NCI-H146 treated with DMSO at 0.1 percent for 48 hours (cell line): ENCODE results near the gene LGR6.

Experiments used
- DNase-seq: peaks from one replicate; lab custom pipeline; 2025; ENCODE audit not compliant: unreplicated experiment; lab: John Stamatoyannopoulos, UW

LGR6 gene

DNA sequence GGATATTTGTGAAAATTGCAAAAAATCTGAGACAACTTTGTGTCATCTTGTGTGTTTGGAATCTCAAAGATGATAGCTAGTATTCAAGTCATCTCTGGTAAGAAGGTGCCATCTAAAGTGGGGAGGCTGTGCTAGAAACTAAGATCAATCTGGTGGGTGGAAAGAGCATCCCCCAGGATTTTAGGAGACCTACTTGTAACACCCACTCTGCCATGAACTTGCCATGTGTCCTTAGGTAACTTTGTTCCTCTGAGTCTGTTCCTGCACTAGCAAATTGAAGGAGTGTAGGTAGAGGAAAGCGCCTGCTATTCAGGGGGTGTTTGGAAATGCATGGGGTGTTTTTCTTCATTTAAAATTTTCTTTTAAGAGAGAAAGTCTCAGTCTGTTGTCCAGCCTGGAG, 24.4 kb downstream of the LGR6 start:
- no peak for DNase-seq

DNA sequence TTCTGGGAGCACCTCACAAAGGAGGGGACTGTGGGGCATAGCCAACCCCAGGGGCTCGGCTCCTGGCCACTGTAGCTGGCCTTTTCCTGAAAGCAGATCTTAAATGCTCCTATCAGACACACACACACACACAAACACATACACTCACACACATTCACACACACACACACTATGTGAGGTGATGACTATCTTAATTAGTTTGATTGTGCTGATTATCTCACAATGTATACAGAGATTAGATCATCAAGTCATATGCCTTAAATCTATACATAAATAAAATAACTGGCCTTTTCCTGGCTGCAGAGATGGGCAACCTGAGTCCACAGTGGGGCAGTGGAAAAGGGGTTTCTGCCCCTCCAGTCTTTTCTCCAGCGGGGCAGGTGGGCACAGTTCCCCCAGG, 27.1 kb downstream of the LGR6 start:
- DNase-seq = no peak

DNA sequence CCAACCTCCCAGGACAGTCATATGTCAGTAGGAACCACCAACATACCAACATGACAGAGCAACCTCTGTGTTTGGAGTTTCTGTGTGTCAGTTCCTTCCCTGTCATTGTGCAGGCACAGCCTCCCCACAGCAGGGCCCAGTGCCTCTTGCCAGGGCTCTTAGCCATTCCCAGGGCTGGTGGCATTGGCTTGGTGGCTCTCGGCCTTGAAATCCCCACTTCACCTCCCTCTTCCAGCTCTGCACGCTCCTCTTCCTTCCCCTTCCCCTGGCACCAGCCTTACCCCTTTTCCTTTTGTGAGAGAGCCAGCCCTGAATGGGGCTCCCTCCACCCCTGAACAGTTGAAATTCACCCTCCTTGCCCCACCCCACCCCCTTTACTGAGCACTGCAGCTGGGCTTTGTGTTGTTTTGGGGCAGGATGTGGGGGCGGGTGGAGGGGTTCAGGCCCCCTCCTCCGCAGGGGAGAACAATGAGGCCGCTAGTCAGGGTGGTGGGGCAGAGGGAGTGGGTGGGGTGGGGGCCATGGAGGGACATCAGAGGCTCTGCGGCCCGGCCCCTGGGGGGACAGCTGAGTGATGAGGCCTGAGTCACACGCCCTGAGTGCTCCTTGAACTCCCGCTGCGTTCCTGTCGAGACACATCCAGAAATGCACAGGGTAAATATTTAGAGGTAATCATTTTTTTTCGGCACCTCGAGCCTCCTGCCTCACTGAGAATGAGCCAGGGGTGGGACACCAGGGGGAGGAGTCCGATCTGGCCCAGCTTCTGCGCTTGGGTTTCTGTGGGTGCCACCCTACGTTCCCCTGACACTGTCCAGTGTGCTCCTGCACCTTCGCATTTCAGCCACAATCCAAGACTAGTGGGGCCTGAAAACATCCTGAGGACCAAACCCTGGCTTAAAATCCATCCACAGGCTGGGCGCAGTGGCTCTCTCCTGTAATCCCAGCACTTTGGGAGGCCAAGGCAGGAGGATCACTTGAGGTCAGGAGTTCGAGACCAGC, 28.6 kb downstream of the LGR6 start:
- no peak for DNase-seq

DNA sequence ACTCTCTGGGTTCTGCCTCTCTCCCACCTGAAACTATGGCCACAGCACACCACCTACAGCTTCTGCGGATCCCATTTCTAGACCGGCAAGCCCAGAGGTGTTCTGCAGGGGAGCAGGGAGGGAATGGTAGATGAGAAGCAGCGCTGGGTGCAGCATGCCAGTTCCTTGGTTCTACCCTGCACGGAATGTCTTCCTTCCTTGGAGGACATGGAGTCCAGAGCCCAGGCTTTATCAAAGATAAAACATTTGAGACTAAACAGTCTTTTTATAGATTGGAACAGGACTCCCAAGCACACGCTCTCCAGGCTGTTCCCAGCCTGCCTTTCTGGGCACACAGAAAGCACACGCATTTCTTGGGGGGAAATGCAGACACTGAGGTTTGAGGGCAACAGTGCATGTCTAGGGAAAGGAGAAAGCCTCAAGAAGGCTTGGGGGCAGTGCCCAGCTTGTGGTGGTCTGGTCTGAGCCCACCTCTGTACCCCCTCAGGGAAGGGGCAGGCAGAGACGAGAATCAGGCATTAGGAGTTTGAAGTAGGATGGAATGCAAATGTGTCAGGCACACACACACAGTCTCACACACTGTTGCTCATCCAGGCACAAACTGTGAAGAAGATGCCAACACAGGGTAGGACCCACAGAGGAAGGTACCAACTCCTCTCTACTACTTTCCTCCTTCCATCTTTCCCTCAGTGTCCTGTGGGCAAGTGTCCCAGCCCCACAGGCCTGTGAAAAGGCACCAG, 29.7 kb downstream of the LGR6 start:
- DNase-seq = no peak

DNA sequence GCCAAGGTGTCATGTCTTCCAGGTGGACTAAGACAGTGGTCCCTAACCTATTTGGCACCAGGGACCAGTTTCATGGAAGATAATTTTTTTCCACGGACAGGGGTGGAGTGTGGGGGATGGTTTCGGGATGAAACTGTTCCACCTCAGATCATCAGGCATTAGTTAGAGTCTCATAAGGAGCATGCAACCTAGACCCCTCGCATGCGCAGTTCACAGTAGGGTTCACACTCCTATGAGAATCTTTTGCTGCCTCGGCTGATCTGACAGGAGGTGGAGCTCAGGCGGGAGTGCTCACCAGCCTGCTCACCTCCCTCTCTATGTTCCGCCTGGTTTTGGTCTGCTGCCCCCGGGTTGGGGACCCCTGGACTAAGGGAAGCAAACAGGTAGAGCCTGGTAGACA, 30.9 kb downstream of the LGR6 start:
- no peak for DNase-seq

DNA sequence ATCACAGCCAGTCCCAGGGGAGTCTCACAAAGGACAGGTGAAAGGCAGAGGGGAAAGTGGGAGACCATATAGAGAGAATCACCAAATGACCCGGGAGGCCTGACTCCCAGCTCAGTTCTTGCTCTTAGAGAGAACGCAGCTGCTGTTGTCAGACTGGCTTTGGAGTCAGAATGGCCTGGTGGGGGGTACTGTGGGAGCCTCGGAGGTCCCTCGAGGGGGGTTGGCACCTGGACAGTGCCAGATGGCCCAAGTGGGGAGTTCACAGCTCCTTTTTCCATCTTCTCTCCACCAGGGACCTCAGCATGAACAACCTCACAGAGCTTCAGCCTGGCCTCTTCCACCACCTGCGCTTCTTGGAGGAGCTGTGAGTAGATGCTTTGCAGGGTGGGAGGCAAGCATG, 31.5 kb downstream of the LGR6 start:
- no peak for DNase-seq

DNA sequence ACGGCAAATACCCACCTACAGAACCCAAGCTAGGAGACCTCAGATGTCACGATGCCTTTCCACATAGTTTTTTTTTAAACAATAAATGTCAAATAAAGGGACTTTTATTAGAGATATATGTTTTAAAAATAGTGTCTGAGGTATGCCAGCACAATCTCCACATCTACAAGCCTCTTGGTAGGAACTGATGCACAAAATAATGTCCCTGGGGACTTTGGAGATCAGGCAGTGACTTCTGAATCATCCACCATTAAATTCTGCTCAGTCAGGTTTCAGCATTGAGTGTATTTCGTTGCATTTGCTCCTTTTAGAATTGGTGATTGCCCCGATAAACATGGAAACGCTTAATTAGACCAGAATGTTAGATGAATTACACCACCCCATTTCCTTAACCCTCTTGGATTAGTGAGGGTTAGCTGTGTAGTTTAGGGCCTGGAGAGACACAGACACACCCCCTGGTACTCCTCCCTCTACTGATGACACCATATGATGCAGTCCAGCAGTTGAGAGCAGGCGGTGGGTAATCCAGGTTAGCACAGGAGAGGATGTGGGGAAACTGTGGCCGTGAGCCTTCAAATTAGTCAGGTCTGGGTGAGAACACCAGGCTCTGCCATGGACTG, 33.6 kb downstream of the LGR6 start:
- no peak for DNase-seq

DNA sequence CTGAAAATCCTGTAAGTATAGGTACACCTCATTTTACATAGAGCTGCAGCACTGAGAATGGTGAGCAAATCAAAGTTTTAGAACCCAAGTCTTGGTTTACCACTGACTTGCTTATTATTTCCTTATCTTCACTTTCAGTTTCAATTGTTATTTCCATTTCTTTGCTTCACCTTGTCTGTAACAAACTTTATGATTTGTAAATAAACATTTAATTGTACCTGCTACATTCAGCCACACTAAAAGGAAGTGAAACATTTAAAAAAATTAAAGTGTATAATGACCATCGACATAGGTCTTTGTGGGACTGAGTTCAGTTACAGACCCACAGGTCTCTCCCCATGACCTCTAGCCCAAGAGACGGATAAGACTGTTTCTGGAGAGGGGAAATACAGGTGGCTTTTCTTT, 34.4 kb downstream of the LGR6 start:
- no peak for DNase-seq

DNA sequence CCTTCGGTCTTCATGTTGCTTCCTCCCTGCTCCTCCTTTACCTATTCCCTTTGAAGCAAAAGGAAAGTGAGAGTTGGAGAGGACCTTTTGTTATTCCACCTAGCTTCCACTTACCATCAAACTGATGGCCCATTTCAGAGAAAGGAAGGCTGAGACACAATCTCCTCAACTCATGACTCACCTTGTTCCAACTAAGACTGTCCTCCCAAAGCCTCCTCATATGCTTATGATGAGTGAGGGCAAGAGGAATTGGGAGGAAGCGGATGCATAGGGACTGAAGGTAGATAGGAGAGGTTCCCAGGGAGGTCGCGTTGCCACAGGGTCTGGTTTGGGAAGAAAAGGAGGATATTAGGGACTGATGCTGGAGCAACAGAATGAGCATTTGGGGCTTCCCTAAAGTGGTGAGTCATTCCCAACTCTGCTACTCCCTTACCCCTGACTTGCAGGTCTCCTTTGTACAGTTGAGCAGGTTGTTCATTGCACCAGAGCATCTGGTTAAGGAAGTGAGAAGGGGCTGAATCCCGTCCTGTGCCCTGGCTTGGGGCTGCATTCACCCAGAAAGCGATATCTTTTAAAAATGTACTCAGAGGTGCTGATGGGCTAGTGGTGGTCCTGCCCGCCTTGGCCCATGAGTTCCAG, 35.0 kb downstream of the LGR6 start:
- no peak for DNase-seq

DNA sequence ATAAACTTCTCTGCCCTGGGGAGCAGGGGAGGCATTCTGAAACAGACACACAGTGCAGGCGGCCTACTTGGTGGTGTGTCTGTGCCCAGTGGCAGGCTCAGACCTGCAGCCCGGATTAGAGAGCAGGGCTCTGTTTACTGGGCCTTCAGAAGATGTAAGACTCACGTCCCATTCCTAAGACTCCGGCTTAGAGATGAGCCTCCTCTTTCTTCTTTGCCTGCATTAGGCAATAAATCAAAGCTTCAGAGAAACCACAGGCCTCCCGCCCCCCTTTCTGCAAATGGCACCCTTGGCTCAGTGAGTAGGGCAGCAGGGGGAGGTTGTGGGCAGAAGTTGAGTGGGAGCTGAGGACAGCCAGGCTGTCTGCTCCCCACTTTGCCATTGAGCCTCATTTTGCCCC, 35.8 kb downstream of the LGR6 start:
- DNase-seq = no peak

DNA sequence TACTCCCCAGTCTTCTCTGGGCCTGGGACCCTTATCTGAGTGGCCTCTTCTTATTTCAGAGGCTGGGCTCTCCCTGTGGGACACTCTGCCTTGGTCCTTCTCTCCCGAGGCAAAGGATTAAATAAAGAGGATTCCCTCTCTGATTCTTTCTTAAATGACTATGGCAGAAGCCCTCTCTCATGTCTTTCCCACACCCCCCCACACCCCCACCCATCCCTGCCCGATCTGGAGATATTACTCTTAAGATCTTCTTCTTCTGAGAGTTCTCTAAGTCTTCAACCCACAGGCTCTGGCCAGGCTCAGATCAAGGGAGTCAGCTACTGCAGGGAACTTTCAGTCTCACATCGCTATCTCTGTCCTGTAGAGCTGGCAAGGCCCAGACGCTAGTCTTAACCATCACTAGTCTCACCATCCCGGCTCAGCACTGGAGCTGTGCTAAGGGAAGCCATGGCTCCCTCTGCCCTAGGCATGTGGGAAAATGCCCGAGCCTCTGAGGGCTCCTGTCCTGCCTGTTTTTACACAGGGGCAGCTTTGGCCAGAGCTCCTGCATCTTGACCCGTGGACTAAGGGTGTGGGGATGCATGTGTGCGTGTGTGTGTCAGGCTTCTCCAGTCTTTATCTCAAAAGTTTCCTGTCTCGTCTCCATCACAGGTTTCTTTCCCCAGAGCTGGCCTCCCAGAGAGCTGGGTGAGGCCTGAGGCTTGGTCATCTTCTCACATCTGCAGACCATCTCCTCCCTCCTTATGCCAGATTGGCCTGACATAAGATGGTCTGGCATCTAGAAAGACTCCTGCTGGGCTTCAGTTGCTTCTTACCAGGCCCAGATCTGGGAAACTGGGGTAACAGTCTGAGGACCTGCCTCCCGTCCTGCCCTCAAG, 36.7 kb downstream of the LGR6 start:
- DNase-seq = no peak

DNA sequence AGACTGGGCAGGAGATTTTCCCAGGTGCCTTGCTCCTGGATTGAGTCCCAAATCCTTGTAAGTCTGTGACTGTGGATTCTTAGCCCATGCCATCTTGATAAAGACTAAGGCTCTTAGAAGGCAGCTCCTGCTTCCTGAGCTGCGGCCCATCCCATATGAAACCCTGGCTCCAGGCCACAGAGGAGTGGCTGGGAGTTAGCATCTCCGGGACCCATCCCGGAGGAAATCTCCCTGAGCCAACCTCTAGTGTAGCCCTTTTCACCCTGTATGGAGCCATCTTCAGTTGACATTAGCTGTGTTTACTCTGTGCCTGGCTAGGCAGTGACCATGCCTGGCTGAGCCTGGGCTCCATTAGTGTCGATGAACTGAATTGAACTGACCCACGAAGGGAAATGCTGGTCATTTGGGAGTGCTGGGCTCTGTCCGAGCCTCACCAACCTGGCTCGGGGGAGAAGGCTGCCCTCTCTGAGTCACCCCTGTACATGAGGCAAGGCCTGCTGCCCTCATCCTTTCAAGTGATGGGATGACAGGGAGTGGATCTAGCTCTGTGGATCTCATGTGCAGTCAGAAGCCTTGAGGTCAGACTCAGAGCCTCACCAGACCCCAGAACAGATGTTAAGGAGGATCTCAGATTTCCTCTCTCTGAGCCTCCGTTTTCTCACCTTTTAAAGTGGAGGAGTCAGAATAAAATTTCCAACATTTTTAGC, 37.5 kb downstream of the LGR6 start:
- no peak for DNase-seq

DNA sequence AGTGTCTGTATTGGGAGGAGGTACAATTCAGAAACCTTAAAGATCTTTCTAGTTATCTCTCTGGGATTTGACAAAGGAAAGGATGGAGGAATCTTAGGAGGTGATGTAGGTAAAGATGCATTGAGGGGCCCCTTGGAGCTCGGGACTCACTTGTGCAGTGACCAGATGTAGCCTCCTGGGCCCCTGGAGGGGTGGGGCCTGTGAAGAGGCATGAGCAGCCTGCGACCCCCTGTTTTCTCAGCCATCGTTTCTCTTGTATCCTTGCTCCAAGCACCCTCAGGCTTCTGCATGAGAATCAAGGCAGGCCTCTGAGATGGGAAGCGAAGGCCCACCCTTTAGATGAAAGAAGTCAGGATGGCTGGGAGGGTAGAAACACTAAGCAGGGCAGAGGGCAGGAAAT, 39.6 kb downstream of the LGR6 start:
- DNase-seq = no peak

DNA sequence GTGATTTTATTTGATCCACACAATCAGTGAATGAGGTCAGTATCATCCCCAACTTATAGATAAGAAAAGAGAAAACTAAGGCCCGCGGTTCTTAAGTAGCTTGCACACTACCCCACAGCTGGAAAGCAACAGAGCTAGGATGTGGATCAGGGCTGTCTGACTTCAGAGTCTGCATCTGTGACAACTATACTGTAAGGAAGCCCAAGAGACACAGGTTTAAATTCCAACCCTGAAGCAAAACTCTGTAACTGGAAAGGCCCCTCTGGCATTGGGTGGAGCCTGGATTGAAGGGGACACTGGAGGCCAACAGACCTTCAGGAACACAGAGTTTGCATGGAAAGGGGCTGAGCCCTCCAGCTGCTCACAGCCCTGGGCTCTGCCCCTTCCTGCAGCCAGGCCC, 40.2 kb downstream of the LGR6 start:
- no peak for DNase-seq

DNA sequence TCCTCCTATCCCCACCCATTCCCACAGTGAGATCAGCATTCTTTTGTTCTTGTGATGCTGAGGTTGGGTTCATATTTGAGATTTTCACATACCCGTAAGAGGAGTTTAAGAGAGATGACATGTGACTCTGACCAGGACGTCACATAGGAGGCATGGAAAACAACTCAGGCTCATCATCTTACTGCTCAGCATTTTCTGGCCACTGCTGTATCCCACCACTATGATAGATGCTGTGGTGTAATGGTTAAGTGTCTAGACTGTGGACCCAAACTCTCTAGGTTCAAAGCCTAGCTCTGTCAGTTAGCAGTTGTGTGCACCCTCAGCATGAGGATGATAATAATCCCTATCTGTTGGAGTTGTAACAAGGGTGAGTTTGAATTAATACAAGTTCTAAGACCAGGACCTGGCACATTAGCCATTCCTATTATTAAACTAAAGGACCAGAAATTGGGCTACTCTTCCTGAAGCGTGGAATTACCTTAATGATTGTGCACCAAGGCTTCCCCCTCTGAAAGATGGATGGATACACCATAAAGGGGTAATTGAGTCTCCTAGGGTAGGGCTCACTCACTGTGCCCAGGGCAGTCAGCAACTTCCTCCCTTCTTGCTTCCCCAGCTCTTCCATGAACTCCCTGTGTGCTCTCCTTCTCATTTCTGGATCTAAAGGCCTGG, 40.9 kb downstream of the LGR6 start:
- DNase-seq = no peak

DNA sequence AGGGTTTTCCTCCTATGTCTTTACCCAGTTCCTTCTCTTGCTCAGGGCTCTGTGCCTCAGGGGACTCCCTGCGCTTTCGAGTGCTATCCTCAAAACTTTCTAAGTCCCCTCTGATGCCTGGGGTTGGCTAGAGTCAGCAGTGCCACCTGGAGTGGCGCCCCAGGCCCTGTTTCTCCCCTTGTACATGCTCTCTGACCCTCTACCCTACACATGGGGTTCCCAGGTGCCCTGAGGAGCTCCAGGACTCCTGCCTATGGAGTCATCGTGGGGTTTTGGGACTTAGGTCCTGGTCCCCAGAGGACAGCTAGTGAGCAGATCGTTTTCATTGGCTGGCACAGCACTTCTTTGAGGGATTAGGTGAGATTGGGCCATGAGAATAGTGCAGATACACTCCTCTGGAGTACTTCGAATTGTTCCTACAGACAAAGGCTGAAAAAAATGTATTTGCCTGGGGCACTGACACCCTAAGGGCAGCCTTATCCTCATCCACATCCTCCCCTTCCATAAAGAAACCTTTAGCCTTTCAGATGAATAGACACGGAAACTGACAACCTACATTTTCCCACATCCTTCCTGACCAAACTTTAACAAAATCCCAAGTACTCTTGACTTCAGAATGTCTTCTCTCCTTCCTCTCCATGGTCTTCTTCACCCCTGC, 41.5 kb downstream of the LGR6 start:
- no peak for DNase-seq

DNA sequence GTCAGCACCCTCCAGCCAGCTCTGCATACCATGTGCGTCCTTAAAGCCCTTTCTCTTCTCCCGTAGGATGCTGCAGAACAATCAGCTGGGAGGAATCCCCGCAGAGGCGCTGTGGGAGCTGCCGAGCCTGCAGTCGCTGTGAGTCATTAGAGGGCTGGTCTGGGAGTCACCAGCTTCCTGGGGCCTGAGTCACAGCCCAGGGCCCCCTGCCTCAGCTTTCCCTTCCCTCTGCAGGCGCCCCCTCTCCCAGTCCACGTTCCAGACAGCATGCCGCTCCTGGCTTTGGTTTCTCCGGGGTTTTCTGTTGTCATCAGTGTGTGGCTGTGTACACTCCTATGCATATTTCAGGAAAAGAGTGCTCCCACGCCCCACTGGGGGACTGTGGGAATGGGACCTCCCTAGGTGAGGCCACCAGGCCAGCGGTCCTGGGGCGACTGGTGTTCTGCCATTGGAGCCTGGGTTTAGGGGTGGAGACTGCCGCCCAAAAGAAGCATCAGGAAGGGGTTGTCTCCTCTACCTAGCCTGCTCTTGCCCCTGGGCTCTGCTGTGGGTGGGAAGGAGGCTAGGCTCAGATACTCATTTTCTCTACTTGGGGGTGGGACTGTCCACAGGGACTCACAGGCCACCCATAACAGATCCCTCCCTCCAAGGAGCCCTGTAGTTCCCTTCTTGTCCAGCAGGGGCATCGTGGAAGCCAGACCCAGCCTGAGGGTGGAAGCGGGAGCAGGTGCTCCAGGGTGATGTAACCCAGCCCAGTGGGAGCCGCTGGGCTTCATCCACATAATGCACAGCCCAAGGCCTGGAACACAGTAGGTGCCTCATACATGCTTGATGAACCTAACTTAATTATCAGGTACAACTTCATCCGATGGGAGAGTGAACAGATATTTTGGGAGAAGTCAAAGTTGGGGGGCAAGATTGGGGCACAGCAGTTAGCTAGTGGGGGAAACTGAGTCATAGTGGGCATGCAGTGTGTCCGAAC, 42.5 kb downstream of the LGR6 start:
- peak; percentile 64 for DNase-seq
